ENCODE measurements around the gene NCK2. TPM values are rescaled to one million over a fixed set of nuclear protein-coding genes. Genes with fewer than 3 reads are reported as not detected.

The NCK2 gene
- total RNA-seq, 1 experiment from 2014 or later: 26.7 TPM

GRCh38 chr2:105809097-105809473 is 64.4 kb downstream of the NCK2 start:
- no TSS peak for BruUV-seq (replicated peaks)
- DNase-seq (ENCODE audit: low read depth, low spot score) (no peak), ATAC-seq (no peak)
- H3K27ac ChIP-seq (ENCODE audit: low read depth, low read length): no peak overlapping the region
- TF ChIP-seq TCF7L2 (IDR thresholded peaks at IDR 0.05; ENCODE audit: borderline replicate concordance, extremely low read depth, insufficient read depth, insufficient read length) (no peak), ZFX (IDR thresholded peaks at IDR 0.05) (no peak), FOSL1 (IDR thresholded peaks at IDR 0.05; ENCODE audit: low read depth) (no peak)
- H3K9ac ChIP-seq (ENCODE audit: low read length): no peak overlapping the region
- no peaks in the 10 kb centered on the region for H3K27me3 ChIP-seq (ENCODE audit: insufficient read depth, low read length)
- intact Hi-C loops (cut with micrococcal nuclease): no loop called here
- peaks cover 20% of the 10 kb centered on the region for H3K79me2 ChIP-seq (ENCODE audit: insufficient read depth, low read length)
- no peaks in the 10 kb centered on the region for H3K36me3 ChIP-seq (ENCODE audit: control insufficient read depth in 1 of 2, insufficient read depth in 2 of 2, low read length in 2 of 2)
- no peaks in the 10 kb centered on the region for H3K9me3 ChIP-seq (ENCODE audit: control insufficient read depth in 1 of 2, insufficient read depth in 1 of 2, low read depth in 1 of 2, low read length in 2 of 2)
- ChIA-PET RAD21 (ENCODE audit: low non-redundant PET in 1 of 2, low total read pairs in 2 of 2, uncharacterized antibody in 2 of 2, unreplicated experiment in 2 of 2) (no interaction called here), POLR2A (no interaction called here), CTCF (no interaction called here)
- H4K20me1 ChIP-seq (ENCODE audit: insufficient read depth): no peaks in the 10 kb centered on the region
- no peaks in the 10 kb centered on the region for H3K9me2 ChIP-seq (ENCODE audit: insufficient read depth)
- no peak overlapping the region for H2AFZ ChIP-seq (ENCODE audit: low read depth, low read length, poor library complexity, severe bottlenecking)
- H3K4me1 ChIP-seq (ENCODE audit: control insufficient read depth in 1 of 2, insufficient read depth in 2 of 2, low read length in 2 of 2): no peaks in the 10 kb centered on the region
- no peak overlapping the region for H3K4me3 ChIP-seq (replicated peaks in 1 of 2; ENCODE audit: low read depth in 1 of 2, low read length in 2 of 2)
- H3K4me2 ChIP-seq (ENCODE audit: low read length): no peak overlapping the region

DNA sequence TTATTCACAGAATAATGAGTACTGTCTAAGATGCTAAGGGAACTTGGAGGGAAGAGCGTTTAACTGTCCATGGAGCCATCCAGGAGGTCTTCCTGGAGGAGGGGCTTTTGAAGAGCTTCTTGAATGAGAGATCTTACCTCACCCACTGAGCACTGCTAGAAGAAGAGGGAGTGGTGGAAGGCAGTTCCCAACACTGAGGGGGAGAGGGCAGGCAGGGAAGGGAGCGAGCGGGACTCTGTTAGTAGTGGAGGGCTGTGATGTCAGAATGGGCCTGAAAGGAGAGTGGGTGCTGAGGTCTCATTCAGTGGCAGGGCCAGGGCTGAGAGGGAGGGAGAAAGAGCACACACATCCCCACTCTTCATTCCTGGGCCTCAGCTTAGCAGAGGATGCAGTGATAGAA is 65.0 kb downstream of the NCK2 start:
- Histone ChIP-seq H3K4me1 (ENCODE audit: control insufficient read depth in 1 of 2, insufficient read depth in 2 of 2, low read length in 2 of 2) (no peaks in the 10 kb centered on the region), H3K4me2 (ENCODE audit: low read length) (no peak overlapping the region), H3K9me3 (ENCODE audit: control insufficient read depth in 1 of 2, insufficient read depth in 1 of 2, low read depth in 1 of 2, low read length in 2 of 2) (no peaks in the 10 kb centered on the region), H3K79me2 (ENCODE audit: insufficient read depth, low read length) (peaks cover 14% of the 10 kb centered on the region), H3K36me3 (ENCODE audit: control insufficient read depth in 1 of 2, insufficient read depth in 2 of 2, low read length in 2 of 2) (no peaks in the 10 kb centered on the region), H3K9me2 (ENCODE audit: insufficient read depth) (no peaks in the 10 kb centered on the region), H3K9ac (ENCODE audit: low read length) (no peak overlapping the region), H3K4me3 (replicated peaks in 1 of 2; ENCODE audit: low read depth in 1 of 2, low read length in 2 of 2) (no peak overlapping the region), H3K27ac (ENCODE audit: low read depth, low read length) (no peak overlapping the region), H3K27me3 (ENCODE audit: insufficient read depth, low read length) (no peaks in the 10 kb centered on the region), H4K20me1 (ENCODE audit: insufficient read depth) (no peaks in the 10 kb centered on the region), H2AFZ (ENCODE audit: low read depth, low read length, poor library complexity, severe bottlenecking) (no peak overlapping the region)
- ChIA-PET POLR2A (no interaction called here), CTCF (no interaction called here), RAD21 (ENCODE audit: low non-redundant PET in 1 of 2, low total read pairs in 2 of 2, uncharacterized antibody in 2 of 2, unreplicated experiment in 2 of 2) (no interaction called here)
- no TSS peak for BruUV-seq (replicated peaks)
- TF ChIP-seq EGR1 (IDR thresholded peaks at IDR 0.05; ENCODE audit: low read depth): no peak
- no peak for TF ChIP-seq YY1 (IDR thresholded peaks at IDR 0.05; ENCODE audit: extremely low read depth, insufficient replicate concordance, low read depth, low read length)
- no peak for TF ChIP-seq CTCF (IDR thresholded peaks at IDR 0.05 in 2 of 3, conservative IDR thresholded peaks at IDR 0.05 in 1 of 3; ENCODE audit: borderline replicate concordance in 1 of 3, insufficient read depth in 1 of 3, low read depth in 2 of 3, low read length in 2 of 3)
- TF ChIP-seq SP1 (IDR thresholded peaks at IDR 0.05; ENCODE audit: low read depth): no peak
- no peak for TF ChIP-seq CBX3 (IDR thresholded peaks at IDR 0.05; ENCODE audit: low read depth)
- intact Hi-C loops (cut with micrococcal nuclease): no loop called here
- ATAC-seq: no peak
- no peak for DNase-seq (ENCODE audit: low read depth, low spot score)
